PC-3 (cell line): ENCODE results near the gene ZMYND10.

Experiments
- CTCF ChIP-seq: fragments of 300-600 bp; sonication (generic); conservative IDR thresholded peaks from 2 replicates; pipeline ENCODE4 v1.5.1; 2017; ENCODE audit warnings: antibody characterized with exemption, low read depth, mild to moderate bottlenecking, low read length
- EZH2 ChIP-seq: fragments of 300-600 bp; sonication (generic); IDR thresholded peaks from one replicate; pipeline ENCODE4 v1.6.1; 2017; ENCODE audit warnings: antibody characterized with exemption, mild to moderate bottlenecking, low read length; ENCODE audit not compliant: unreplicated experiment

GRCh38 chr3:50330330-50330729 lies 15.2 kb downstream of the ZMYND10 start:
- TF ChIP-seq CTCF = no peak
- no peak for TF ChIP-seq EZH2
